ENCODE measurements around the gene TESK1.

TESK1 gene

DNA sequence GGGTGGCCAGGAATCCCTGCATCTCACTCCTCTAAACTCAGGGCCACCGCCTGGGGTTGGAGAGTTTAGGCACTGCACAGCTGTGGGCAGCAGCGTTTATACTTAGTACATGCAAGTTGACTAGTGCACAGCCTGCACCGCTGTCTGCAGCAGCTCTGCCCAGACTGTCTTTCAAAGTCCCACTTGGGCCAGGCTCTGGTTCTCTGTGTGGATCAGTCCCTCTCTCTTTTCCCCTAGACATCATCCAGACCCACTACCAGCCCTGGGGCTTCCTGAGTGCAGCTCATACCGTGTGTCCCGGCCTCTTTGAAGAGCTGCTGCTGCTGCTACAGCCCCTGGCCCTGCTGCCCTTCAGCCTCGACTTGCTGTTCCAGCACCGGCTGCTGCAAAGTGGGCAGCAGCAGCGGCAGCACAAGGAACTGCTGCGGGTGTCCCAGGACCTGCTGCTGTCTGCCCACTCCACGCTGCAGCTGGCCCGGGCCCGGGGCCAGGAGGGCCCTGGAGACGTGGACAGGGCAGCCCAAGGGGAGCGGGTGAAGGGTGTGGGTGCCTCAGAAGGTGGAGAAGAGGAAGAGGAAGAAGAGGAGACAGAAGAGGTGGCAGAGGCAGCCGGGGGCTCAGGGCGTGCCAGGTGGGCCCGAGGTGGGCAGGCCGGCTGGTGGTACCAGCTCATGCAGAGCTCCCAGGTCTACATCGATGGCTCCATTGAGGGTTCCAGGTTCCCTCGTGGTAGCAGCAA is 45.1 kb upstream of the TESK1 start:
- DNase-seq (ENCODE audit: low read depth, low spot score) = no peak
- TF ChIP-seq, protein P1, sequence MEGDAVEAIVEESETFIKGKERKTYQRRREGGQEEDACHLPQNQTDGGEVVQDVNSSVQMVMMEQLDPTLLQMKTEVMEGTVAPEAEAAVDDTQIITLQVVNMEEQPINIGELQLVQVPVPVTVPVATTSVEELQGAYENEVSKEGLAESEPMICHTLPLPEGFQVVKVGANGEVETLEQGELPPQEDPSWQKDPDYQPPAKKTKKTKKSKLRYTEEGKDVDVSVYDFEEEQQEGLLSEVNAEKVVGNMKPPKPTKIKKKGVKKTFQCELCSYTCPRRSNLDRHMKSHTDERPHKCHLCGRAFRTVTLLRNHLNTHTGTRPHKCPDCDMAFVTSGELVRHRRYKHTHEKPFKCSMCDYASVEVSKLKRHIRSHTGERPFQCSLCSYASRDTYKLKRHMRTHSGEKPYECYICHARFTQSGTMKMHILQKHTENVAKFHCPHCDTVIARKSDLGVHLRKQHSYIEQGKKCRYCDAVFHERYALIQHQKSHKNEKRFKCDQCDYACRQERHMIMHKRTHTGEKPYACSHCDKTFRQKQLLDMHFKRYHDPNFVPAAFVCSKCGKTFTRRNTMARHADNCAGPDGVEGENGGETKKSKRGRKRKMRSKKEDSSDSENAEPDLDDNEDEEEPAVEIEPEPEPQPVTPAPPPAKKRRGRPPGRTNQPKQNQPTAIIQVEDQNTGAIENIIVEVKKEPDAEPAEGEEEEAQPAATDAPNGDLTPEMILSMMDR (IDR thresholded peaks at IDR 0.05; ENCODE audit: insufficient read depth, low read length, missing control alignments) = no peak
- POLR2A ChIA-PET = interaction anchor here (0.8 kb wide), 1 partner anchor 70 kb away, joined by 3 read pairs; no protein-coding TSS in a partner anchor
- CTCF ChIA-PET = interaction anchor here (1.5 kb wide), 1 partner anchor 70 kb away, joined by 6 read pairs; the partner anchor contains the start of gene RUSC2
- no peak overlapping the region for H3K4me3 ChIP-seq (ENCODE audit: low read depth, low read length)

DNA sequence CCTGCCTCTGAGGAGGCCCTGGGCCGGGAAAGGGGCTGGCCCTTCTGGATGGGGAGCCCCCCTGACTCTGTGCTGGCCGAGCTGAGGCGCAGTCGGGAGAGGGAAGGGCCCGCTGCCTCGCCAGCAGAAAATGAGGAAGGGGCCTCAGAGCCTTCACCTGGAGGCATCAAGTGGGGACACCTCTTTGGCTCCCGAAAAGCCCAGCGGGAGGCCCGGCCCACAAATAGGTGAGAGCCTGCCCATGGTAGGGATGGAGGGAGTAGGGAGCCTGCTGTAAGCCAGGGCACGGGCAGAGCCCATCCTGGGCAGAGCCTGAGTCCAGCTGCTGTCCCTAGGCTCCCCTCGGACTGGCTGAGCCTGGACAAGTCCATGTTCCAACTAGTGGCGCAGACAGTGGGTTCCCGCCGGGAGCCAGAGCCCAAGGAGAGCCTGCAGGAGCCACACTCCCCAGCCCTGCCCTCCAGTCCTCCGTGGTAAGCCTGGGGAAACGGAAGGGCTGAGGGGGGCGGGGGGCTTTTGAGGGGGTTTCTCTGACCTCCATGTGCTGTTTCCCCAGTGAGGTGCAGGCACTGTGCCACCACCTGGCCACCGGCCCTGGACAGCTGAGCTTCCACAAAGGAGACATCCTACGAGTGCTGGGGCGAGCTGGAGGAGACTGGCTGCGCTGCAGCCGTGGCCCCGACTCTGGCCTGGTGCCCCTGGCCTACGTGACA is 44.3 kb upstream of the TESK1 start:
- ChIA-PET POLR2A (no interaction called here), CTCF (no interaction called here)
- DNase-seq (ENCODE audit: low read depth, low spot score) = no peak
- TF ChIP-seq, protein P1 (IDR thresholded peaks at IDR 0.05; ENCODE audit: insufficient read depth, low read length, missing control alignments) = no peak
- H3K4me3 ChIP-seq (ENCODE audit: low read depth, low read length) = no peak overlapping the region

- CTCF ChIA-PET = interaction anchor here (0.9 to 5.2 kb wide), 2 partner anchors 7 to 12 kb away, joined by 3 to 52 read pairs; no protein-coding TSS in a partner anchor
- DNase-seq (ENCODE audit: low read depth, low spot score) = no peak
- H3K4me3 ChIP-seq (ENCODE audit: low read depth, low read length) = no peak overlapping the region
- TF ChIP-seq, protein P1 (IDR thresholded peaks at IDR 0.05; ENCODE audit: insufficient read depth, low read length, missing control alignments) = no peak
- POLR2A ChIA-PET = interaction anchor here (1.0 kb wide), 1 partner anchor 8 kb away, joined by 4 read pairs; no protein-coding TSS in a partner anchor
These were observed 43.4 kb upstream of the TESK1 start for GRCh38 chr9:35561468-35562261.

- no peak overlapping the region for H3K4me3 ChIP-seq (ENCODE audit: low read depth, low read length)
- ChIA-PET CTCF (interaction anchor here (0.9 to 5.2 kb wide), 2 partner anchors 8 to 14 kb away, joined by 3 to 52 read pairs; no protein-coding TSS in a partner anchor), POLR2A (interaction anchor here (1.0 kb wide), 1 partner anchor 9 kb away, joined by 4 read pairs; no protein-coding TSS in a partner anchor)
- DNase-seq (ENCODE audit: low read depth, low spot score) = no peak
- TF ChIP-seq, protein P1 (IDR thresholded peaks at IDR 0.05; ENCODE audit: insufficient read depth, low read length, missing control alignments) = no peak
These were observed 41.9 kb upstream of the TESK1 start for GRCh38 chr9:35562895-35563780.

GRCh38 chr9:35563791-35564197 is 41.3 kb upstream of the TESK1 start:
- no peak for DNase-seq (ENCODE audit: low read depth, low spot score)
- H3K4me3 ChIP-seq (ENCODE audit: low read depth, low read length) = no peak overlapping the region
- ChIA-PET CTCF (interaction anchor here (5.2 kb wide), 1 partner anchor 9 kb away, joined by 52 read pairs; no protein-coding TSS in a partner anchor), POLR2A (no interaction called here)
- TF ChIP-seq, protein P1 (IDR thresholded peaks at IDR 0.05; ENCODE audit: insufficient read depth, low read length, missing control alignments) = no peak
